HepG2 (cell line): ENCODE data around the gene RPTOR. TPM values are rescaled to one million over a fixed set of nuclear protein-coding genes. Genes with fewer than 3 reads are reported as not detected.
A peak's percentile ranks its signal among the peaks of the same experiment; 100 is the strongest.

Experiments used
- ATAC-seq: fragments of 200-7000 bp; cut with Tn5 transposase; 3 replicates; pipeline ENCODE4 v1.9.1; 2020; ENCODE audit warnings: mild to moderate bottlenecking, moderate library complexity
- BruUV-seq: library from RNA; stranded (reverse); fragments of 400-500 nt; replicated peaks from 2 replicates; lab custom pipeline; 2021; lab: Mats Ljungman, UMichigan
- CTCF ChIA-PET: fragments of 300-600 bp; formaldehyde crosslinking; extraction: SDS; loops from one replicate; lab custom pipeline; 2021; ENCODE audit warnings: low total read pairs, inconsistent platforms, low intra/inter-chr PET ratio; lab: Yijun Ruan, JAX
- POLR2A ChIA-PET: fragments of 350-600 bp; sonication (Branson Sonifier 250); formaldehyde crosslinking; loops from one replicate; lab custom pipeline; 2020; ENCODE audit warnings: antibody characterized with exemption, inconsistent platforms; lab: Yijun Ruan, JAX
- DNase-seq: peaks from one replicate; pipeline ENCODE4 v3.0.0-alpha.2; 2015; ENCODE audit warnings: low spot score
- FAIRE-seq: peaks from 3 replicates; lab custom pipeline; 2011; peaks lifted over from hg19 to GRCh38; lab: Jason Lieb, UNC
- H2AFZ ChIP-seq: one replicate; pipeline ENCODE4 v1.6.1; 2011; ENCODE audit warnings: low read length, inconsistent platforms
- H3K27ac ChIP-seq: fragments of 300-600 bp; 3 replicates; pipeline ENCODE4 v1.8.0; 2011; ENCODE audit warnings: mixed run types, mild to moderate bottlenecking, mixed read lengths, low read length, inconsistent platforms; ENCODE audit not compliant: insufficient read depth; ENCODE audit errors: extremely low read length
- H3K27me3 ChIP-seq, 2 experiments: fragments of 200-600 bp in 1 of 2; 2 replicates in 1 of 2; 3 replicates in 1 of 2; pipeline versions ENCODE4 v1.6.0 to v1.8.0; 2011; ENCODE audit warnings: low read length in 2 of 2, mild to moderate bottlenecking in 2 of 2, moderate library complexity in 2 of 2, inconsistent platforms in 1 of 2; ENCODE audit not compliant: insufficient read depth in 2 of 2, control insufficient read depth in 1 of 2
- H3K36me3 ChIP-seq, 2 experiments: fragments of 200-600 bp in 1 of 2; replicated peaks in 1 of 2; 2 replicates in 1 of 2; 3 replicates in 1 of 2; pipeline versions ENCODE4 v1.5.1 to v1.8.0; 2011; ENCODE audit warnings: low read length in 2 of 2, inconsistent platforms in 1 of 2; ENCODE audit not compliant: insufficient read depth in 2 of 2, control insufficient read depth in 1 of 2
- H3K4me1 ChIP-seq: 2 replicates; pipeline ENCODE4 v1.5.1; 2012; ENCODE audit warnings: low read length, inconsistent platforms; ENCODE audit not compliant: insufficient read depth
- H3K4me2 ChIP-seq: 2 replicates; pipeline ENCODE4 v1.6.0; 2011; ENCODE audit warnings: low read depth, low read length, inconsistent platforms
- H3K4me3 ChIP-seq, 3 experiments: fragments of 200-600 bp in 1 of 3; sonication (generic), shearing (Covaris generic) in 1 of 3; replicated peaks in 1 of 3; 2 replicates each; pipeline ENCODE4 v1.5.1; 2011 to 2016; ENCODE audit warnings: low read length in 3 of 3, inconsistent platforms in 2 of 3, low read depth in 2 of 3, mild to moderate bottlenecking in 2 of 3, control low read depth in 1 of 3, mixed read lengths in 1 of 3; ENCODE audit not compliant: insufficient read depth in 1 of 3
- H3K79me2 ChIP-seq: one replicate; pipeline ENCODE4 v1.6.1; 2011; ENCODE audit warnings: low read length, inconsistent platforms; ENCODE audit not compliant: insufficient read depth
- H3K9ac ChIP-seq: 2 replicates; pipeline ENCODE4 v1.6.0; 2011; ENCODE audit warnings: mild to moderate bottlenecking, low read depth, low read length, inconsistent platforms; ENCODE audit not compliant: insufficient read depth
- H3K9me3 ChIP-seq: 2 replicates; pipeline ENCODE4 v1.5.1; 2012; ENCODE audit warnings: mild to moderate bottlenecking, low read length
- H4K20me1 ChIP-seq: 2 replicates; pipeline ENCODE4 v1.6.0; 2011; ENCODE audit warnings: inconsistent platforms, mild to moderate bottlenecking, low read length, moderate library complexity; ENCODE audit not compliant: insufficient read depth
- ARHGAP35 ChIP-seq: sonication (generic); formaldehyde crosslinking; IDR thresholded peaks from 2 replicates; pipeline ENCODE4 v1.9.0; 2022; ENCODE audit warnings: mild to moderate bottlenecking, inconsistent platforms, moderate library complexity, missing genetic modification reagents, borderline replicate concordance
- ATF6 ChIP-seq: sonication (generic); formaldehyde crosslinking; conservative IDR thresholded peaks from 2 replicates; pipeline ENCODE4 v1.4.0; 2020; ENCODE audit warnings: missing genetic modification reagents
- CBFB ChIP-seq: sonication (generic); formaldehyde crosslinking; IDR thresholded peaks from 2 replicates; pipeline ENCODE4 v1.4.0; 2020; ENCODE audit warnings: missing genetic modification reagents
- CBX5 ChIP-seq: sonication (generic); formaldehyde crosslinking; IDR thresholded peaks from 2 replicates; pipeline ENCODE4 v1.4.0; 2020; ENCODE audit warnings: missing genetic modification reagents, borderline replicate concordance
- CSRNP1 ChIP-seq: sonication (generic); formaldehyde crosslinking; IDR thresholded peaks from 2 replicates; pipeline ENCODE4 v1.8.1; 2023; ENCODE audit warnings: mild to moderate bottlenecking, missing genetic modification reagents
- DRAP1 ChIP-seq: IDR thresholded peaks from 2 replicates; pipeline ENCODE4 v1.6.1; 2016; ENCODE audit warnings: missing genetic modification reagents, missing compliant biosample characterization
- GABPA ChIP-seq, 2 experiments: IDR thresholded peaks; 2 replicates each; pipeline ENCODE4 v1.6.1; 2011 to 2016; ENCODE audit warnings: low read depth in 2 of 2, low read length in 1 of 2, missing biosample characterization in 1 of 2, missing genetic modification characterization in 1 of 2
- HBP1 ChIP-seq: IDR thresholded peaks from 2 replicates; pipeline ENCODE4 v1.6.1; 2016; ENCODE audit warnings: low read depth, control low read depth
- IKZF1 ChIP-seq: fragments of 450-650 bp; IDR thresholded peaks from 2 replicates; pipeline ENCODE4 v1.7.1; 2016
- KLF12 ChIP-seq: sonication (generic); formaldehyde crosslinking; IDR thresholded peaks from 2 replicates; pipeline ENCODE4 v1.4.0; 2020; ENCODE audit warnings: missing genetic modification reagents, borderline replicate concordance
- MEIS2 ChIP-seq: sonication (generic); formaldehyde crosslinking; IDR thresholded peaks from 2 replicates; pipeline ENCODE4 v1.9.0; 2021; ENCODE audit warnings: mild to moderate bottlenecking, missing genetic modification reagents
- NCOR1 ChIP-seq: fragments of 200-600 bp; sonication (generic); IDR thresholded peaks from 2 replicates; pipeline ENCODE4 v1.7.0; 2017; ENCODE audit warnings: antibody characterized with exemption, low read length, borderline replicate concordance
- SPEN ChIP-seq: sonication (generic); formaldehyde crosslinking; IDR thresholded peaks from 2 replicates; pipeline ENCODE4 v1.5.1; 2020; ENCODE audit warnings: low read depth, mild to moderate bottlenecking, missing genetic modification reagents
- TCF7 ChIP-seq: sonication (generic); IDR thresholded peaks from 2 replicates; pipeline ENCODE4 v1.6.1; 2016; ENCODE audit warnings: antibody characterized with exemption, low read depth
- TEAD3 ChIP-seq: optimal IDR thresholded peaks from 2 replicates; pipeline ENCODE3; 2016; ENCODE audit warnings: borderline replicate concordance
- TOPORS ChIP-seq: sonication (generic); formaldehyde crosslinking; IDR thresholded peaks from 2 replicates; pipeline ENCODE4 v1.8.0; 2023; ENCODE audit warnings: mild to moderate bottlenecking, missing genetic modification reagents
- ZNF354B ChIP-seq: sonication (generic); formaldehyde crosslinking; IDR thresholded peaks from 2 replicates; pipeline ENCODE4 v1.8.0; 2022; ENCODE audit warnings: mild to moderate bottlenecking, missing genetic modification reagents
- ZSCAN29 ChIP-seq: sonication (generic); formaldehyde crosslinking; conservative IDR thresholded peaks from 2 replicates; pipeline ENCODE4 v1.4.0; 2020; ENCODE audit warnings: mild to moderate bottlenecking, missing genetic modification reagents
- WGBS: methylation state at CpG from one replicate; pipeline ENCODE4 v1.1.6; 2017; ENCODE audit warnings: low lambda C conversion rate; 5-methylcytosine and 5-hydroxymethylcytosine counted together
- in situ Hi-C: cut with HindIII; loops from 2 replicates; pipeline ENCODE4 v1.10.0; 2017; ENCODE audit warnings: low pct_unique_long_range_greater_than_20kb; ENCODE audit not compliant: extremely low pct_ligation_motif_present
- intact Hi-C: fragments of 100-400 bp; cut with micrococcal nuclease; formaldehyde crosslinking; loops from one replicate; pipeline ENCODE4 v1.10.0; 2022; ENCODE audit not compliant: unreplicated experiment
- polyA plus RNA-seq, 8 experiments: library from polyadenylated mRNA; depleted of rRNA in 3 of 8; stranded (reverse) in 7 of 8; unstranded in 1 of 8; fragments of >200 nt; fragmentation: Illumina TruSeq in 4 of 8; extraction: Trizol in 4 of 8; gene quantifications; 2 replicates each; pipeline versions ENCODE4 v1.2.1 to v1.2.3, GENCODE V29; 2011 to 2016; ENCODE audit warnings: low read depth in 4 of 8, missing spikeins in 1 of 8, mixed read lengths in 1 of 8; ENCODE audit not compliant: insufficient read depth in 1 of 8
- total RNA-seq, 5 experiments: library from RNA; depleted of rRNA; stranded (reverse); fragments of >200 nt; fragmentation: Illumina TruSeq; extraction: Trizol; gene quantifications; 2 replicates each; pipeline ENCODE4 v1.2.3, GENCODE V29; 2016; ENCODE audit warnings: low read depth in 1 of 5

RPTOR gene
- total and polyA plus RNA-seq, 2 of the 13 experiments (the other 11 are each of a cell fraction or from before 2014, with no cell fraction given): 6.6 to 25.3 TPM

- peak overlapping the region; percentile 33 for H3K27ac ChIP-seq
- DNase-seq: peak; percentile 82
- in situ Hi-C loops: no loop called here
- peak overlapping the region; percentile 94 for H3K4me2 ChIP-seq
- peaks cover 9 to 13% of the 10 kb centered on the region in 2 experiments for H3K36me3 ChIP-seq
- peaks cover 64% of the 10 kb centered on the region for H3K4me1 ChIP-seq
- H3K9me3 ChIP-seq: no peaks in the 10 kb centered on the region
- H2AFZ ChIP-seq: peak overlapping the region; percentile 92
- intact Hi-C loops: loop anchor here (5.0 kb wide), 1 partner anchor 51 kb away; no protein-coding TSS in a partner anchor
- H4K20me1 ChIP-seq: no peaks in the 10 kb centered on the region
- FAIRE-seq: peak; percentile 89
- H3K79me2 ChIP-seq: no peaks in the 10 kb centered on the region
- WGBS: 4% methylated on average over 22 of the region's 22 CpGs
- ATAC-seq: peak; percentile 45
- peaks cover 3 to 31% of the 10 kb centered on the region in 2 experiments; a peak in 4 of 5 replicates for H3K27me3 ChIP-seq
- ChIA-PET POLR2A (interaction anchor here (0.6 to 1.9 kb wide), 7 partner anchors 10 to 536 kb away, joined by 3 to 10 read pairs (median 4); no protein-coding TSS in a partner anchor), CTCF (interaction anchor here (1.9 kb wide), 1 partner anchor 111 kb away, joined by 15 read pairs; no protein-coding TSS in a partner anchor)
- H3K4me3 ChIP-seq: peak overlapping the region; percentile 87 to 95 (median 95)
- H3K9ac ChIP-seq: peak overlapping the region; percentile 87
- BruUV-seq: no TSS peak
- TF ChIP-seq SPEN (CRISPR knock-in tag) (peak; percentile 12; the same call in 1 of the 2 replicates), ZSCAN29 (CRISPR knock-in tag) (peak; percentile 76), ARHGAP35 (peak; percentile 77), IKZF1 (no peak), DRAP1 (peak; percentile 26; the same call in 1 of the 2 replicates), NCOR1 (0 out of 2 replicates have a peak, but pooled peaks have one; percentile 43), ZNF354B (CRISPR knock-in tag) (0 out of 2 replicates have a peak, but pooled peaks have one; percentile 30), CBX5 (CRISPR knock-in tag) (no peak), MEIS2 (CRISPR knock-in tag) (peak; percentile 57; the same call in 1 of the 2 replicates), HBP1 (CRISPR knock-in tag) (no peak), TCF7 (0 out of 2 replicates have a peak, but pooled peaks have one; percentile 40), TEAD3 (CRISPR knock-in tag) (peak; percentile 25), GABPA (IDR thresholded peaks at IDR 0.05; ENCODE audit: low read depth, low read length) (no peak), GABPA (CRISPR knock-in tag; IDR thresholded peaks at IDR 0.05; ENCODE audit: low read depth) (no peak), KLF12 (CRISPR knock-in tag) (0 out of 2 replicates have a peak, but pooled peaks have one; percentile 32), ATF6 (CRISPR knock-in tag) (no peak), CBFB (peak; percentile 27; the same call in 1 of the 2 replicates), CSRNP1 (CRISPR knock-in tag) (0 out of 2 replicates have a peak, but pooled peaks have one; percentile 21), TOPORS (0 out of 2 replicates have a peak, but pooled peaks have one; percentile 21)
Measured at GRCh38 chr17:80990921-80991644, 446.4 kb downstream of the RPTOR start.
